SK-N-SH (cell line): ENCODE measurements around the gene TNIP3. TPM values are rescaled to one million over a fixed set of nuclear protein-coding genes. Genes with fewer than 3 reads are reported as not detected.

Experiments used
- CTCF ChIA-PET: fragments of 300-600, 350-600 bp; formaldehyde crosslinking; extraction: SDS; loops from one replicate; lab custom pipeline; 2021; lab: Yijun Ruan, JAX
- POLR2A ChIA-PET: fragments of 350-600 bp; sonication (Branson Sonifier 250); formaldehyde crosslinking; extraction: SDS; loops from one replicate; lab custom pipeline; 2020; ENCODE audit warnings: antibody characterized with exemption, inconsistent platforms; lab: Yijun Ruan, JAX
- DNase-seq: peaks from one replicate; pipeline ENCODE4 v3.0.0; 2012
- H2AFZ ChIP-seq: fragments of 200-600 bp; sonication (generic); 2 replicates; pipeline ENCODE4 v1.8.1; 2016; ENCODE audit warnings: antibody characterized with exemption, mild to moderate bottlenecking, low read depth
- H3F3A ChIP-seq: fragments of 200-600 bp; sonication (generic); replicated peaks from 2 replicates; pipeline ENCODE3; 2016; ENCODE audit warnings: antibody characterized with exemption, mild to moderate bottlenecking; ENCODE audit not compliant: insufficient read depth
- H3K27ac ChIP-seq, 2 experiments: fragments of 200-500 bp in 1 of 2; fragments of 200-600 bp in 1 of 2; sonication (Bioruptor generic) in 1 of 2; sonication (generic), shearing (Covaris generic) in 1 of 2; 2 replicates each; pipeline versions ENCODE4 v1.5.1 to v1.6.1; 2014 to 2016; ENCODE audit warnings: low read depth in 2 of 2, inconsistent platforms in 1 of 2, low read length in 1 of 2, mild to moderate bottlenecking in 1 of 2, mixed read lengths in 1 of 2
- H3K27me3 ChIP-seq: fragments of 200-600 bp; sonication (generic), shearing (Covaris generic); 2 replicates; pipeline ENCODE4 v1.6.1; 2016; ENCODE audit warnings: mixed run types; ENCODE audit not compliant: insufficient read depth
- H3K36me3 ChIP-seq, 2 experiments: fragments of 200-500 bp in 1 of 2; fragments of 200-600 bp in 1 of 2; sonication (Bioruptor generic) in 1 of 2; sonication (generic) in 1 of 2; replicated peaks in 1 of 2; 2 replicates each; pipeline versions ENCODE3 to v1.5.1; 2014 to 2016; ENCODE audit warnings: low read length in 1 of 2, mild to moderate bottlenecking in 1 of 2; ENCODE audit not compliant: insufficient read depth in 2 of 2, control insufficient read depth in 1 of 2
- H3K4me1 ChIP-seq, 2 experiments: fragments of 200-500 bp in 1 of 2; fragments of 200-600 bp in 1 of 2; sonication (Bioruptor generic) in 1 of 2; sonication (generic), shearing (Covaris generic) in 1 of 2; 2 replicates each; pipeline versions ENCODE4 v1.5.1 to v1.6.1; 2014 to 2016; ENCODE audit warnings: low read depth in 1 of 2, low read length in 1 of 2, mixed run types in 1 of 2; ENCODE audit not compliant: insufficient read depth in 2 of 2, control insufficient read depth in 1 of 2
- H3K4me2 ChIP-seq: fragments of 200-600 bp; sonication (generic), shearing (Covaris generic); 2 replicates; pipeline ENCODE4 v1.6.1; 2017; ENCODE audit warnings: mixed run types
- H3K4me3 ChIP-seq, 2 experiments: fragments of 200-500 bp in 1 of 2; fragments of 200-600 bp in 1 of 2; sonication (Bioruptor generic) in 1 of 2; sonication (generic), shearing (Covaris generic) in 1 of 2; 2 replicates each; pipeline versions ENCODE4 v1.5.1 to v1.8.1; 2014 to 2016; ENCODE audit warnings: low read depth in 2 of 2, inconsistent platforms in 1 of 2, low read length in 1 of 2, mild to moderate bottlenecking in 1 of 2, mixed read lengths in 1 of 2, moderate library complexity in 1 of 2
- H3K79me2 ChIP-seq: fragments of 200-600 bp; sonication (generic); 2 replicates; pipeline ENCODE4 v1.8.1; 2017; ENCODE audit warnings: mild to moderate bottlenecking; ENCODE audit not compliant: insufficient read depth
- H3K9ac ChIP-seq: fragments of 200-600 bp; sonication (generic); 2 replicates; pipeline ENCODE4 v1.6.1; 2017; ENCODE audit warnings: mixed run types
- H3K9me2 ChIP-seq: fragments of 200-600 bp; sonication (generic); 2 replicates; pipeline ENCODE4 v1.6.1; 2017; ENCODE audit warnings: mixed run types
- H3K9me3 ChIP-seq: fragments of 200-600 bp; sonication (generic); 2 replicates; pipeline ENCODE4 v1.6.1; 2017; ENCODE audit warnings: mixed run types, mild to moderate bottlenecking, moderate library complexity
- H4K20me1 ChIP-seq: fragments of 200-600 bp; sonication (generic); 2 replicates; pipeline ENCODE4 v1.6.1; 2017; ENCODE audit warnings: mild to moderate bottlenecking, mixed run types; ENCODE audit not compliant: insufficient read depth
- CHD2 ChIP-seq: fragments of 150-350 bp; IDR thresholded peaks from 2 replicates; pipeline ENCODE4 v1.6.1; 2018; ENCODE audit warnings: low read length; ENCODE audit not compliant: partially characterized antibody
- ELF1 ChIP-seq: IDR thresholded peaks from 2 replicates; pipeline ENCODE4 v1.4.0; 2012
- EP300 ChIP-seq, 2 experiments: IDR thresholded peaks; 2 replicates each; pipeline versions ENCODE4 v1.4.0 to v1.6.1; 2012; ENCODE audit warnings: borderline replicate concordance in 1 of 2, low read depth in 1 of 2, low read length in 1 of 2
- FOSL2 ChIP-seq: IDR thresholded peaks from 2 replicates; pipeline ENCODE4 v1.4.0; 2012; ENCODE audit warnings: low read depth, mild to moderate bottlenecking, moderate library complexity, borderline replicate concordance
- FOXJ3 ChIP-seq: sonication (generic); formaldehyde crosslinking; IDR thresholded peaks from 2 replicates; pipeline ENCODE4 v1.5.1; 2020; ENCODE audit warnings: mild to moderate bottlenecking, missing genetic modification reagents
- FOXM1 ChIP-seq: IDR thresholded peaks from 2 replicates; pipeline ENCODE4 v1.4.0; 2012; ENCODE audit warnings: low read depth, mild to moderate bottlenecking
- JUND ChIP-seq: IDR thresholded peaks from 2 replicates; pipeline ENCODE4 v1.4.0; 2012
- MXI1 ChIP-seq: IDR thresholded peaks from 2 replicates; pipeline ENCODE4 v1.6.1; 2012; ENCODE audit warnings: mild to moderate bottlenecking, low read depth, low read length, improper control_type of control experiment
- NFIC ChIP-seq: IDR thresholded peaks from 2 replicates; pipeline ENCODE4 v1.4.0; 2012; ENCODE audit warnings: borderline replicate concordance
- POLR2AphosphoS5 ChIP-seq: IDR thresholded peaks from 2 replicates; pipeline ENCODE4 v1.6.1; 2012; ENCODE audit warnings: low read depth, low read length
- RAD21 ChIP-seq: IDR thresholded peaks from 2 replicates; pipeline ENCODE4 v1.6.1; 2012; ENCODE audit warnings: mild to moderate bottlenecking, low read length
- RCOR1 ChIP-seq: fragments of 150-350 bp; IDR thresholded peaks from 2 replicates; pipeline ENCODE4 v1.6.1; 2017; ENCODE audit warnings: antibody characterized with exemption, low read length
- RFX5 ChIP-seq: IDR thresholded peaks from 2 replicates; pipeline ENCODE4 v1.6.1; 2012; ENCODE audit warnings: mild to moderate bottlenecking, improper control_type of control experiment, low read length
- RXRA ChIP-seq: IDR thresholded peaks from 2 replicates; pipeline ENCODE4 v1.4.0; 2012; ENCODE audit warnings: low read depth, mild to moderate bottlenecking, borderline replicate concordance
- TCF12 ChIP-seq: IDR thresholded peaks from 2 replicates; pipeline ENCODE4 v1.4.0; 2012
- TEAD4 ChIP-seq: IDR thresholded peaks from 2 replicates; pipeline ENCODE4 v1.4.0; 2012; ENCODE audit warnings: mild to moderate bottlenecking, borderline replicate concordance; ENCODE audit not compliant: insufficient read depth
- USF1 ChIP-seq: IDR thresholded peaks from 2 replicates; pipeline ENCODE4 v1.4.0; 2012; ENCODE audit warnings: low read depth, borderline replicate concordance
- USF2 ChIP-seq: fragments of 150-350 bp; IDR thresholded peaks from 2 replicates; pipeline ENCODE4 v1.6.1; 2017; ENCODE audit warnings: antibody characterized with exemption, low read length, low read depth, borderline replicate concordance
- YY1 ChIP-seq: IDR thresholded peaks from 2 replicates; pipeline ENCODE4 v1.4.0; 2012; ENCODE audit warnings: low read depth, mild to moderate bottlenecking
- ZBTB33 ChIP-seq: IDR thresholded peaks from 2 replicates; pipeline ENCODE4 v1.4.0; 2012; ENCODE audit warnings: low read depth, borderline replicate concordance
- WGBS: methylation state at CpG from one replicate; pipeline ENCODE4 v1.1.6; 2017; ENCODE audit warnings: low lambda C conversion rate; 5-methylcytosine and 5-hydroxymethylcytosine counted together
- polyA plus RNA-seq, 3 experiments: library from polyadenylated mRNA; depleted of rRNA; stranded (reverse); fragments of >200 nt; gene quantifications; 2 replicates each; pipeline ENCODE4 v1.2.3, GENCODE V29; 2012

Gene TNIP3
- polyA plus RNA-seq, 1 of the 3 experiments (the other 2 are of a cell fraction) = 0.15 TPM

- no peak overlapping the region for H2AFZ ChIP-seq
- CTCF ChIA-PET = interaction anchor here (1.3 kb wide), 1 partner anchor 11 kb away, joined by 4 read pairs; no protein-coding TSS in a partner anchor
- TF ChIP-seq ELF1 = no peak
- no peak for TF ChIP-seq RFX5
- TF ChIP-seq YY1 = no peak
- no peak for TF ChIP-seq FOXJ3 (CRISPR knock-in tag)
- TF ChIP-seq USF1 = no peak
- TF ChIP-seq CHD2 = no peak
- TF ChIP-seq FOSL2 = no peak
- no peak for TF ChIP-seq FOXM1
- TF ChIP-seq TCF12 = no peak
- no peak for TF ChIP-seq TEAD4
- no peak for TF ChIP-seq JUND
- no peak for TF ChIP-seq USF2
These were observed 25.9 kb downstream of the TNIP3 start for GRCh38 chr4:121138039-121138825.

GRCh38 chr4:121130326-121130660, 33.8 kb downstream of the TNIP3 start:
- no peak overlapping the region for H3K4me3 ChIP-seq
- H3K79me2 ChIP-seq = no peaks in the 10 kb centered on the region
- no peaks in the 10 kb centered on the region for H3K27me3 ChIP-seq
- DNase-seq = no peak
- H3K9me3 ChIP-seq = no peaks in the 10 kb centered on the region
- H3K36me3 ChIP-seq = no peaks in the 10 kb centered on the region
- H3K9me2 ChIP-seq = no peaks in the 10 kb centered on the region
- H4K20me1 ChIP-seq = no peaks in the 10 kb centered on the region
- no peak overlapping the region for H3K9ac ChIP-seq
- 60% methylated on average over 4 of the region's 4 CpGs for WGBS
- peaks cover 0 to 6% of the 10 kb centered on the region in 2 experiments; a peak in 1 of 4 replicates for H3K4me1 ChIP-seq
- H3K27ac ChIP-seq = no peak overlapping the region
- ChIA-PET CTCF (no interaction called here), POLR2A (no interaction called here)
- H2AFZ ChIP-seq = no peak overlapping the region
- no peaks in the 10 kb centered on the region for H3F3A ChIP-seq
- no peak overlapping the region for H3K4me2 ChIP-seq
- TF ChIP-seq NFIC (no peak), CHD2 (no peak), RXRA (no peak), EP300 (IDR thresholded peaks at IDR 0.05; ENCODE audit: borderline replicate concordance in 1 of 2, low read depth in 1 of 2, low read length in 1 of 2) (no peak), USF2 (no peak), POLR2AphosphoS5 (no peak), RFX5 (no peak), RAD21 (no peak), RCOR1 (no peak), YY1 (no peak), ZBTB33 (no peak), MXI1 (no peak), TCF12 (no peak), FOXM1 (no peak)

More at GRCh38 chr4:121138039-121138825, 25.9 kb downstream of the TNIP3 start:
- Histone ChIP-seq H3K9me3 (no peaks in the 10 kb centered on the region), H3K4me3 (no peak overlapping the region), H4K20me1 (no peaks in the 10 kb centered on the region), H3F3A (peaks cover 11% of the 10 kb centered on the region), H3K4me2 (no peak overlapping the region), H3K9ac (no peak overlapping the region), H3K27me3 (no peaks in the 10 kb centered on the region), H3K36me3 (no peaks in the 10 kb centered on the region), H3K79me2 (no peaks in the 10 kb centered on the region), H3K27ac (no peak overlapping the region; a peak in 1 of 4 replicates), H3K9me2 (no peaks in the 10 kb centered on the region), H3K4me1 (peaks cover 0 to 13% of the 10 kb centered on the region in 2 experiments; a peak in 2 of 4 replicates)
- DNase-seq = no peak
- WGBS = 80% methylated on average over 5 of the region's 5 CpGs
- POLR2A ChIA-PET = no interaction called here
